ENCODE results near the gene APP.
A peak's percentile ranks its signal among the peaks of the same experiment; 100 is the strongest.

The APP gene

DNA sequence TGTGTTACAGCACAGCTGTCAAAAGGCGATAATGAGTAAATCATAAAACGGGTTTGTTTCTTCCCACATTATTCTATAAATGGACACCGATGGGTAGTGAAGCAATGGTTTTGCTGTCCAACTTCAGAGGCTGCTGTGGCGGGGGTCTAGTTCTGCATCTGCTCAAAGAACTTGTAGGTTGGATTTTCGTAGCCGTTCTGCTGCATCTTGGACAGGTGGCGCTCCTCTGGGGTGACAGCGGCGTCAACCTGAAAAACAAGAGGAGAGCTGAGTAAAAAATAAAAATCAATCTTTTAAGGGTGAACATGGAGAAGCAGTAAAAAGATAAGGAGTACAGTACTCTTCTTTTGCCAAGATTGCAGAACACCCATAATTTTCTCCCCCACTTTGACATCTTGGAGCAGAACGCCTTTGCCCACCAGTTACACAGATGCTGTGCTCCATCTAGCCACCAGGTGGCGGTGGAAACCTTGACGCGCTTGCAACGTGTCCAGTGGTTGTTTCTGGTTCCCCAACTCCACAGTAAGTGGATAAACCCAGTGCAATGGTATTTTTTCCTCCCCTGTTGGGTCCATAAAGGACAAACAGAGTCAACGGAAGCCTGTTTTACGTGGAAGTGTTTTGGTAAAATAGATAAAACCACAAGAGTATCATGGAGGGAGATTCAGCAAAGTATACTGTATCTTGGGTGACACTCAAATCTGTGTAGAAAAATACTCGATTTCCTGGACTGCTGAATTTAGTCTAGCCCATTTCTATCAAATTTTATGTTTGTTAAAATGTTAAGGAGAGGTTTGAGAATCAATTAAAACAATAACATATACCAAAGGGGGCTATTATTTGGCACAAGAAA, 288.8 kb downstream of the APP start:
- Histone ChIP-seq H3K4me3 (replicated peaks; ENCODE audit: insufficient read depth, low read length) (no peak overlapping the region), H3K27me3 (ENCODE audit: insufficient read depth, poor library complexity, severe bottlenecking) (no peaks in the 10 kb centered on the region), H3K27ac (replicated peaks) (no peak overlapping the region)
- no peak for TF ChIP-seq GABPA (IDR thresholded peaks at IDR 0.05; ENCODE audit: low read depth)
- TF ChIP-seq, protein P1, sequence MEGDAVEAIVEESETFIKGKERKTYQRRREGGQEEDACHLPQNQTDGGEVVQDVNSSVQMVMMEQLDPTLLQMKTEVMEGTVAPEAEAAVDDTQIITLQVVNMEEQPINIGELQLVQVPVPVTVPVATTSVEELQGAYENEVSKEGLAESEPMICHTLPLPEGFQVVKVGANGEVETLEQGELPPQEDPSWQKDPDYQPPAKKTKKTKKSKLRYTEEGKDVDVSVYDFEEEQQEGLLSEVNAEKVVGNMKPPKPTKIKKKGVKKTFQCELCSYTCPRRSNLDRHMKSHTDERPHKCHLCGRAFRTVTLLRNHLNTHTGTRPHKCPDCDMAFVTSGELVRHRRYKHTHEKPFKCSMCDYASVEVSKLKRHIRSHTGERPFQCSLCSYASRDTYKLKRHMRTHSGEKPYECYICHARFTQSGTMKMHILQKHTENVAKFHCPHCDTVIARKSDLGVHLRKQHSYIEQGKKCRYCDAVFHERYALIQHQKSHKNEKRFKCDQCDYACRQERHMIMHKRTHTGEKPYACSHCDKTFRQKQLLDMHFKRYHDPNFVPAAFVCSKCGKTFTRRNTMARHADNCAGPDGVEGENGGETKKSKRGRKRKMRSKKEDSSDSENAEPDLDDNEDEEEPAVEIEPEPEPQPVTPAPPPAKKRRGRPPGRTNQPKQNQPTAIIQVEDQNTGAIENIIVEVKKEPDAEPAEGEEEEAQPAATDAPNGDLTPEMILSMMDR (IDR thresholded peaks at IDR 0.05; ENCODE audit: insufficient read depth, low read length) = peak; percentile 74
- peak in 1 of 2 experiments; percentile 55 for DNase-seq (ENCODE audit: low read depth in 1 of 2, low spot score in 1 of 2)

DNA sequence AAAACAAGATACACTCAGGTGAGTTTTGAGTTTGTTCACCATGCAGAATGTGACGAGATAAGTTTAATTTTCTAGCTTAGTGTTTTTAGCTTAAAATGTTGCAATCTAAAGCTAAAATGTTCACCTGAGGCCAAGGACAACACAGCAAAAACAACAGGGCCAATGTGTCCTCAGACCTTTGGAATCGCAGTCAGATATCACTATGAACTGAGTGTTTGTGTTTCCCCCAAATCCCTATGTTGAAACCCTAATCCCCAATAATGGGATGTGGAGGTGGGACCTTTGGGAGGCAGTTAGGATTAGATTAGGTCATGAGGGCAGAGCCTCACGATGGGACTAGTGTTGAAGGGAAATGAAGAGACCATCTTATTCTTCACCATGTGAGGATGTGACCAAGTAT, 291.4 kb downstream of the APP start:
- DNase-seq (ENCODE audit: low read depth in 1 of 2, low spot score in 1 of 2) = no peak
- H3K27me3 ChIP-seq (ENCODE audit: insufficient read depth, poor library complexity, severe bottlenecking) = no peaks in the 10 kb centered on the region
- no peak overlapping the region for H3K27ac ChIP-seq (replicated peaks)
- H3K4me3 ChIP-seq (replicated peaks; ENCODE audit: insufficient read depth, low read length) = no peak overlapping the region
- TF ChIP-seq POLR2AphosphoS5 (IDR thresholded peaks at IDR 0.05; ENCODE audit: low read depth) (no peak), SPI1 (IDR thresholded peaks at IDR 0.05; ENCODE audit: borderline replicate concordance, low read depth) (no peak)

DNA sequence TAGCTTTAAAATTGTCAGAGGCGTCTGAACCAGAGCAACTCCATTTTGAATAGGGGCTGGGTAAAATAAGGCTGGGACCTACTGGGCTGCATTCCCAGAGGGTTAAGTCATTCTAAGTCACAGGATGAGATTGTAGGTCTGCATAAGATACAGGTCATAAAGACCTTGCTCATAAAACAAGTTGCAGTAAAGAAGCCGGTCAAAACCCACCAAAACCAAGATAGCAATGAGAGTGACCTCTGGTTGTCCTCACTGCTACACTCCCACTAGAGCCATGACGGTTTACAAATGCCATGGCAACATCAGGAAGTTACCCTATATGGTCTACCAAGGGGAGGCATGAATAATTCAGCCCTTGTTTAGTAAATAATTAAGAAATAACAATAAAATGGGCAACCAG, 292.2 kb downstream of the APP start:
- DNase-seq (ENCODE audit: low read depth in 1 of 2, low spot score in 1 of 2) = no peak
- TF ChIP-seq GABPA (IDR thresholded peaks at IDR 0.05; ENCODE audit: low read depth) (no peak), SPI1 (IDR thresholded peaks at IDR 0.05; ENCODE audit: borderline replicate concordance, low read depth) (no peak)
- TF ChIP-seq, protein P2, sequence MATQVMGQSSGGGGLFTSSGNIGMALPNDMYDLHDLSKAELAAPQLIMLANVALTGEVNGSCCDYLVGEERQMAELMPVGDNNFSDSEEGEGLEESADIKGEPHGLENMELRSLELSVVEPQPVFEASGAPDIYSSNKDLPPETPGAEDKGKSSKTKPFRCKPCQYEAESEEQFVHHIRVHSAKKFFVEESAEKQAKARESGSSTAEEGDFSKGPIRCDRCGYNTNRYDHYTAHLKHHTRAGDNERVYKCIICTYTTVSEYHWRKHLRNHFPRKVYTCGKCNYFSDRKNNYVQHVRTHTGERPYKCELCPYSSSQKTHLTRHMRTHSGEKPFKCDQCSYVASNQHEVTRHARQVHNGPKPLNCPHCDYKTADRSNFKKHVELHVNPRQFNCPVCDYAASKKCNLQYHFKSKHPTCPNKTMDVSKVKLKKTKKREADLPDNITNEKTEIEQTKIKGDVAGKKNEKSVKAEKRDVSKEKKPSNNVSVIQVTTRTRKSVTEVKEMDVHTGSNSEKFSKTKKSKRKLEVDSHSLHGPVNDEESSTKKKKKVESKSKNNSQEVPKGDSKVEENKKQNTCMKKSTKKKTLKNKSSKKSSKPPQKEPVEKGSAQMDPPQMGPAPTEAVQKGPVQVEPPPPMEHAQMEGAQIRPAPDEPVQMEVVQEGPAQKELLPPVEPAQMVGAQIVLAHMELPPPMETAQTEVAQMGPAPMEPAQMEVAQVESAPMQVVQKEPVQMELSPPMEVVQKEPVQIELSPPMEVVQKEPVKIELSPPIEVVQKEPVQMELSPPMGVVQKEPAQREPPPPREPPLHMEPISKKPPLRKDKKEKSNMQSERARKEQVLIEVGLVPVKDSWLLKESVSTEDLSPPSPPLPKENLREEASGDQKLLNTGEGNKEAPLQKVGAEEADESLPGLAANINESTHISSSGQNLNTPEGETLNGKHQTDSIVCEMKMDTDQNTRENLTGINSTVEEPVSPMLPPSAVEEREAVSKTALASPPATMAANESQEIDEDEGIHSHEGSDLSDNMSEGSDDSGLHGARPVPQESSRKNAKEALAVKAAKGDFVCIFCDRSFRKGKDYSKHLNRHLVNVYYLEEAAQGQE (IDR thresholded peaks at IDR 0.05; ENCODE audit: insufficient replicate concordance, low read depth) = no peak
- TF ChIP-seq, protein P1 (IDR thresholded peaks at IDR 0.05; ENCODE audit: insufficient read depth, low read length) = no peak
- no peak overlapping the region for H3K27ac ChIP-seq (replicated peaks)
- no peak overlapping the region for H3K4me3 ChIP-seq (replicated peaks; ENCODE audit: insufficient read depth, low read length)
- no peaks in the 10 kb centered on the region for H3K27me3 ChIP-seq (ENCODE audit: insufficient read depth, poor library complexity, severe bottlenecking)

DNA sequence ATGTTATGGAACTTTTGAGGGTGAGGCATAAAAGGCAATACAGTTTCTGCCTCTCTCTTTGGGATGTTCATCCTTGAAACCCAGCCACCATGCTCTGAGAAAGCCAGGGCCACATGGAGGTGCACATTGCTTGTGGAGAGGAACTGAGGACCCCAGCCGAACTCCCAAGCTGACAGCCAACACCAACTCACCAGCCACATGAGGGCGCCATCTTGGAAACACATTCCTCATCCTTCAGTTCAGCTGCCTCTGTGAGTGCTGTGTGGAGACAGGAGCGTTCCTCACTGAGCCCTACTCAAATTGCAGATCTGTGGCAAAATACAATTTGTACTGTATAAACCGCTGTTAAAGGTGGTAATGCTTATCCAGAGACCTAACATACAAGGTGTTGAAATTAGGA, 298.3 kb downstream of the APP start:
- Histone ChIP-seq H3K27me3 (ENCODE audit: insufficient read depth, poor library complexity, severe bottlenecking) (no peaks in the 10 kb centered on the region), H3K4me3 (replicated peaks; ENCODE audit: insufficient read depth, low read length) (no peak overlapping the region), H3K27ac (replicated peaks) (no peak overlapping the region)
- no peak for DNase-seq (ENCODE audit: low read depth in 1 of 2, low spot score in 1 of 2)
- no peak for TF ChIP-seq POLR2AphosphoS5 (IDR thresholded peaks at IDR 0.05; ENCODE audit: low read depth)
- TF ChIP-seq, protein P1 (IDR thresholded peaks at IDR 0.05; ENCODE audit: insufficient read depth, low read length) = no peak
- TF ChIP-seq GABPA (IDR thresholded peaks at IDR 0.05; ENCODE audit: low read depth) = no peak
- TF ChIP-seq, protein P2 (IDR thresholded peaks at IDR 0.05; ENCODE audit: insufficient replicate concordance, low read depth) = no peak
- TF ChIP-seq SPI1 (IDR thresholded peaks at IDR 0.05; ENCODE audit: borderline replicate concordance, low read depth) = no peak
